Liver (tissue), 9 donors: ENCODE results near the gene C2CD4D. TPM values are rescaled to one million over a fixed set of nuclear protein-coding genes. Genes with fewer than 3 reads are reported as not detected.

Source experiments
- DNase-seq: peaks from one replicate; pipeline ENCODE4 v3.0.0-alpha.2; 2017; ENCODE audit warnings: low spot score
- H3K27ac ChIP-seq, 2 donors: one replicate each; pipeline ENCODE4 v1.7.0; 2013; ENCODE audit warnings: inconsistent platforms in 2 of 2, low read length in 2 of 2, control low read depth in 1 of 2, low read depth in 1 of 2, mild to moderate bottlenecking in 1 of 2
- H3K27me3 ChIP-seq, 4 donors: one replicate each; pipeline versions ENCODE4 v1.6.1 to v1.7.0; 2013; ENCODE audit warnings: low read length in 3 of 4, inconsistent platforms in 1 of 4, mild to moderate bottlenecking in 1 of 4, moderate library complexity in 1 of 4; ENCODE audit not compliant: control insufficient read depth in 4 of 4, insufficient read depth in 4 of 4
- H3K36me3 ChIP-seq, 4 donors: one replicate each; pipeline versions ENCODE4 v1.6.1 to v1.7.0; 2013; ENCODE audit warnings: low read length in 3 of 4, mild to moderate bottlenecking in 3 of 4, low read depth in 1 of 4, moderate library complexity in 1 of 4; ENCODE audit not compliant: control insufficient read depth in 4 of 4, insufficient read depth in 3 of 4
- H3K4me1 ChIP-seq, 4 donors: one replicate each; pipeline versions ENCODE4 v1.6.1 to v1.7.0; 2013; ENCODE audit warnings: low read length in 3 of 4, mild to moderate bottlenecking in 3 of 4, moderate library complexity in 1 of 4; ENCODE audit not compliant: control insufficient read depth in 4 of 4, insufficient read depth in 4 of 4
- H3K4me3 ChIP-seq, 3 donors: one replicate each; pipeline versions ENCODE4 v1.6.1 to v1.7.0; 2013; ENCODE audit warnings: low read length in 3 of 3, control low read depth in 1 of 3, low read depth in 1 of 3, mild to moderate bottlenecking in 1 of 3
- H3K9ac ChIP-seq, 2 donors: one replicate each; pipeline ENCODE4 v1.7.0; 2013; ENCODE audit warnings: low read length in 2 of 2, mild to moderate bottlenecking in 2 of 2, moderate library complexity in 2 of 2, control low read depth in 1 of 2, low read depth in 1 of 2
- H3K9me3 ChIP-seq, 4 donors: one replicate each; pipeline versions ENCODE4 v1.6.1 to v1.7.0; 2013; ENCODE audit warnings: low read length in 3 of 4; ENCODE audit not compliant: control insufficient read depth in 4 of 4
- ATF3 ChIP-seq: IDR thresholded peaks from 2 replicates; pipeline ENCODE4 v1.6.1; 2016; ENCODE audit warnings: antibody characterized with exemption
- CTCF ChIP-seq: fragments of 150-350 bp; IDR thresholded peaks from 2 replicates; pipeline ENCODE4 v1.5.1; 2017; ENCODE audit warnings: improper control_type of control experiment, low read depth, low read length; ENCODE audit not compliant: missing input control
- EGR1 ChIP-seq, 2 donors: IDR thresholded peaks; 2 replicates each; pipeline ENCODE4 v1.6.1; 2016 to 2018; ENCODE audit warnings: antibody characterized with exemption in 2 of 2, low read depth in 2 of 2
- FOXA1 ChIP-seq: IDR thresholded peaks from 2 replicates; pipeline ENCODE4 v1.6.1; 2016; ENCODE audit warnings: antibody characterized with exemption
- FOXA2 ChIP-seq: IDR thresholded peaks from 2 replicates; pipeline ENCODE4 v1.6.1; 2016; ENCODE audit warnings: antibody characterized with exemption
- HNF4A ChIP-seq, 2 donors: conservative IDR thresholded peaks; 2 replicates each; pipeline ENCODE4 v1.6.1; 2016; ENCODE audit warnings: antibody characterized with exemption in 2 of 2, mild to moderate bottlenecking in 2 of 2
- HNF4G ChIP-seq: IDR thresholded peaks from 2 replicates; pipeline ENCODE4 v1.6.1; 2016; ENCODE audit warnings: antibody characterized with exemption
- JUND ChIP-seq, 2 donors: IDR thresholded peaks; 2 replicates each; pipeline ENCODE4 v1.6.1; 2016; ENCODE audit warnings: antibody characterized with exemption in 2 of 2
- NR2F2 ChIP-seq: IDR thresholded peaks from 2 replicates; pipeline ENCODE4 v1.6.1; 2016; ENCODE audit warnings: antibody characterized with exemption
- RAD21 ChIP-seq, 2 donors: IDR thresholded peaks; 2 replicates each; pipeline ENCODE4 v1.6.1; 2016; ENCODE audit warnings: antibody characterized with exemption in 2 of 2, mild to moderate bottlenecking in 2 of 2
- REST ChIP-seq: IDR thresholded peaks from 2 replicates; pipeline ENCODE4 v1.6.1; 2016; ENCODE audit warnings: antibody characterized with exemption, mild to moderate bottlenecking
- RXRA ChIP-seq, 2 donors: IDR thresholded peaks; 2 replicates each; pipeline ENCODE4 v1.6.1; 2017 to 2018; ENCODE audit warnings: antibody characterized with exemption in 2 of 2, mild to moderate bottlenecking in 1 of 2
- SP1 ChIP-seq: IDR thresholded peaks from 2 replicates; pipeline ENCODE4 v1.6.1; 2018; ENCODE audit warnings: antibody characterized with exemption, mild to moderate bottlenecking
- TAF1 ChIP-seq: conservative IDR thresholded peaks from 2 replicates; pipeline ENCODE4 v1.6.1; 2016; ENCODE audit warnings: antibody characterized with exemption, mild to moderate bottlenecking
- whole genome bisulfite sequencing: extraction: QIAGEN DNeasy Blood & Tissue Kit; methylation state at CpG from one replicate; pipeline ENCODE4 v1.1.7; 2013; 5-methylcytosine and 5-hydroxymethylcytosine counted together
- polyA plus RNA-seq, 2 donors: library from polyadenylated mRNA; stranded (reverse) in 1 of 2; unstranded in 1 of 2; fragments of 200-250 nt in 1 of 2; fragments of >200 nt in 1 of 2; fragmentation: Nextera tagmentation in 1 of 2; extraction: Ambion mirVana in 1 of 2; gene quantifications; one replicate each; pipeline versions ENCODE4 v1.2.1 to v1.2.3, GENCODE V29; 2013 to 2015
- total RNA-seq, 2 donors: library from RNA; depleted of rRNA; stranded (reverse); fragments of >200 nt; gene quantifications; one replicate each; pipeline ENCODE4 v1.2.3, GENCODE V29; 2014
- TF ChIP-seq, protein P1 (sequence below): IDR thresholded peaks from 2 replicates; pipeline ENCODE4 v1.6.1; 2016; ENCODE audit warnings: antibody characterized with exemption
- TF ChIP-seq, protein P2 (sequence below): IDR thresholded peaks from 2 replicates; pipeline ENCODE4 v1.6.1; 2016; ENCODE audit warnings: antibody characterized with exemption
- donor health status: healthy.
- donor health status: healthy.
- donor health status: healthy.
- donor health status: healthy.
- donor health status: healthy.

Gene C2CD4D
- total and polyA plus RNA-seq, 4 donors, result 0.02 to 0.08 TPM; not detected in 2

- no peak overlapping the region for H3K27ac ChIP-seq
- no peaks in the 10 kb centered on the region for H3K36me3 ChIP-seq
- no peaks in the 10 kb centered on the region for H3K27me3 ChIP-seq
- no peak overlapping the region for H3K9ac ChIP-seq
- peaks cover 0 to 4% (median 0%) of the 10 kb centered on the region in 4 donors for H3K4me1 ChIP-seq
- H3K9me3 ChIP-seq, result no peaks in the 10 kb centered on the region
- 64% methylated on average over 6 of the region's 6 CpGs for WGBS
- no peak overlapping the region for H3K4me3 ChIP-seq
- TF ChIP-seq, protein P1, sequence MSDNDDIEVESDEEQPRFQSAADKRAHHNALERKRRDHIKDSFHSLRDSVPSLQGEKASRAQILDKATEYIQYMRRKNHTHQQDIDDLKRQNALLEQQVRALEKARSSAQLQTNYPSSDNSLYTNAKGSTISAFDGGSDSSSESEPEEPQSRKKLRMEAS, result no peak
- TF ChIP-seq HNF4A (conservative IDR thresholded peaks at IDR 0.05), result no peak
- TF ChIP-seq ATF3, result no peak
- no peak for TF ChIP-seq HNF4G
- no peak for TF ChIP-seq CTCF
- TF ChIP-seq NR2F2, result no peak
- no peak for TF ChIP-seq SP1
- no peak for TF ChIP-seq EGR1 (IDR thresholded peaks at IDR 0.05; ENCODE audit: low read depth in 2 of 2)
- TF ChIP-seq RXRA (IDR thresholded peaks at IDR 0.05), result no peak
- TF ChIP-seq REST, result no peak
- no peak for TF ChIP-seq FOXA1
- TF ChIP-seq JUND (IDR thresholded peaks at IDR 0.05), result no peak
- no peak for DNase-seq
Observed at GRCh38 chr1:151846062-151846568, 6.5 kb upstream of the C2CD4D start.

DNA sequence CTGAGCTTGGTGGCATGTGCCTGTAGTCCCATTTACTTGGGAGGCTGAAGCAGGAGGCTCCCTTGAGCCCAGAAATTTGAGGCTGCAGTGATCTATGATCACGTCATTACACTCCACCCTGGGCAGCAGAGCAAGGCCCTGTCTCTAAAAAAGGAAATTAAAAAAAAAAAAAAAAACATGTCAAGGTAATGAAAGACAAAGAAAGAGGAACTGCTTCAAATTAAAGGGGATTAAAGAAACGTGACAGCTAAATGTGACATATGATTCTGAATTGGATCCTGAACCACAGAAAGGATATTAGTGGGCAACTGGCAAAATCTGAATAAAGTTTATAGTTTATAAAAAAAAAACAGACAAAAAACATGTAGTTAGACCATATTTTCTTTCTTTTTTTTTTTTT lies 3.8 kb upstream of the C2CD4D start:
- Histone ChIP-seq H3K4me1 (peaks cover 7 to 18% (median 11%) of the 10 kb centered on the region in 4 donors), H3K9me3 (no peaks in the 10 kb centered on the region), H3K4me3 (no peak overlapping the region), H3K27ac (no peak overlapping the region), H3K27me3 (no peaks in the 10 kb centered on the region), H3K36me3 (no peaks in the 10 kb centered on the region), H3K9ac (no peak overlapping the region)
- WGBS, result 91% methylated on average over 2 of the region's 2 CpGs
- no peak for DNase-seq
- TF ChIP-seq, protein P1, result no peak
- TF ChIP-seq FOXA1, result no peak
- no peak for TF ChIP-seq REST
- TF ChIP-seq RAD21 (IDR thresholded peaks at IDR 0.05), result no peak
- no peak for TF ChIP-seq ATF3
- TF ChIP-seq NR2F2, result no peak
- TF ChIP-seq TAF1, result no peak
- TF ChIP-seq SP1, result no peak
- no peak for TF ChIP-seq HNF4G
- TF ChIP-seq FOXA2, result no peak
- TF ChIP-seq CTCF, result no peak
- TF ChIP-seq RXRA (IDR thresholded peaks at IDR 0.05), result no peak
- TF ChIP-seq, protein P2, sequence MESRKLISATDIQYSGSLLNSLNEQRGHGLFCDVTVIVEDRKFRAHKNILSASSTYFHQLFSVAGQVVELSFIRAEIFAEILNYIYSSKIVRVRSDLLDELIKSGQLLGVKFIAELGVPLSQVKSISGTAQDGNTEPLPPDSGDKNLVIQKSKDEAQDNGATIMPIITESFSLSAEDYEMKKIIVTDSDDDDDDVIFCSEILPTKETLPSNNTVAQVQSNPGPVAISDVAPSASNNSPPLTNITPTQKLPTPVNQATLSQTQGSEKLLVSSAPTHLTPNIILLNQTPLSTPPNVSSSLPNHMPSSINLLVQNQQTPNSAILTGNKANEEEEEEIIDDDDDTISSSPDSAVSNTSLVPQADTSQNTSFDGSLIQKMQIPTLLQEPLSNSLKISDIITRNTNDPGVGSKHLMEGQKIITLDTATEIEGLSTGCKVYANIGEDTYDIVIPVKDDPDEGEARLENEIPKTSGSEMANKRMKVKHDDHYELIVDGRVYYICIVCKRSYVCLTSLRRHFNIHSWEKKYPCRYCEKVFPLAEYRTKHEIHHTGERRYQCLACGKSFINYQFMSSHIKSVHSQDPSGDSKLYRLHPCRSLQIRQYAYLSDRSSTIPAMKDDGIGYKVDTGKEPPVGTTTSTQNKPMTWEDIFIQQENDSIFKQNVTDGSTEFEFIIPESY, result no peak
- no peak for TF ChIP-seq EGR1 (IDR thresholded peaks at IDR 0.05; ENCODE audit: low read depth in 2 of 2)
- TF ChIP-seq HNF4A (conservative IDR thresholded peaks at IDR 0.05), result no peak
